CD4-positive, alpha-beta memory T cell (primary cell): Measurements from ENCODE around the gene CCT8L2. TPM values are rescaled to one million over a fixed set of nuclear protein-coding genes. Genes with fewer than 3 reads are reported as not detected.
"Not testable (repeated sequence)": the region's sequence is repeated elsewhere in the genome, so short reads cannot be mapped to it uniquely, and the experiment has no call there.

Experiments used
- CTCF ChIA-PET: fragments of 350-600 bp; sonication (Branson Sonifier 250); formaldehyde crosslinking; loops from one replicate; lab custom pipeline; 2021; ENCODE audit warnings: inconsistent platforms; ENCODE audit not compliant: partially characterized antibody; lab: Charles Lee
- POLR2A ChIA-PET: fragments of 350-600 bp; sonication (Branson Sonifier 250); formaldehyde crosslinking; loops from one replicate; lab custom pipeline; 2021; ENCODE audit not compliant: partially characterized antibody; lab: Charles Lee
- DNase-seq, 5 donors: peaks; one replicate each; pipeline versions ENCODE4 v3.0.0 to v3.0.0-alpha.2; 2020 to 2022; ENCODE audit warnings: mixed read lengths in 1 of 5
- H3K27ac ChIP-seq: one replicate; pipeline ENCODE4 v1.7.0; 2013; ENCODE audit warnings: low read depth, low read length
- H3K27me3 ChIP-seq: 2 replicates; pipeline ENCODE4 v1.7.0; 2013; ENCODE audit warnings: mild to moderate bottlenecking, low read length, moderate library complexity; ENCODE audit not compliant: insufficient read depth
- H3K36me3 ChIP-seq: 2 replicates; pipeline ENCODE4 v1.7.0; 2013; ENCODE audit warnings: mild to moderate bottlenecking, low read length, moderate library complexity; ENCODE audit not compliant: insufficient read depth
- H3K4me1 ChIP-seq: 2 replicates; pipeline ENCODE4 v1.7.0; 2013; ENCODE audit warnings: mild to moderate bottlenecking, low read length, moderate library complexity; ENCODE audit not compliant: insufficient read depth
- H3K4me3 ChIP-seq, 2 donors: one replicate each; pipeline ENCODE4 v1.7.0; 2013; ENCODE audit warnings: low read length in 2 of 2, mild to moderate bottlenecking in 1 of 2
- H3K9me3 ChIP-seq, 2 donors: one replicate each; pipeline ENCODE4 v1.7.0; 2013; ENCODE audit warnings: low read length in 2 of 2, control low read depth in 1 of 2; ENCODE audit not compliant: control insufficient read depth in 1 of 2
- H3K27ac Mint-ChIP-seq, 7 donors: one replicate each; pipeline ENCODE4 v1.8.0; 2020 to 2021; ENCODE audit warnings: mixed read lengths in 7 of 7, mild to moderate bottlenecking in 6 of 7, inconsistent platforms in 3 of 7, moderate library complexity in 3 of 7
- H3K27me3 Mint-ChIP-seq, 2 donors: one replicate each; pipeline ENCODE4 v1.8.0; 2020 to 2021; ENCODE audit warnings: mixed read lengths in 2 of 2
- H3K36me3 Mint-ChIP-seq, 2 donors: one replicate each; pipeline ENCODE4 v1.8.0; 2020 to 2021; ENCODE audit warnings: mixed read lengths in 2 of 2, inconsistent platforms in 1 of 2, mild to moderate bottlenecking in 1 of 2
- H3K4me1 Mint-ChIP-seq, 4 donors: one replicate each; pipeline ENCODE4 v1.8.0; 2020 to 2021; ENCODE audit warnings: mixed read lengths in 4 of 4, mild to moderate bottlenecking in 1 of 4
- H3K4me3 Mint-ChIP-seq, 8 donors: one replicate each; pipeline ENCODE4 v1.8.0; 2020 to 2021; ENCODE audit warnings: mixed read lengths in 8 of 8, mild to moderate bottlenecking in 7 of 8, moderate library complexity in 6 of 8, inconsistent platforms in 3 of 8
- H3K9me3 Mint-ChIP-seq, 8 donors: one replicate each; pipeline ENCODE4 v1.8.0; 2020 to 2021; ENCODE audit warnings: mixed read lengths in 8 of 8, mild to moderate bottlenecking in 5 of 8, inconsistent platforms in 3 of 8, moderate library complexity in 1 of 8
- intact Hi-C: fragments of 100-400 bp; cut with micrococcal nuclease; formaldehyde crosslinking; loops from one replicate; pipeline ENCODE4 v1.15.1; 2023
- polyA plus RNA-seq, 2 donors: library from polyadenylated mRNA; unstranded; fragments of 300-500 nt; fragmentation: Illumina TruSeq; gene quantifications; one replicate each; pipeline ENCODE4 v1.2.3, GENCODE V29; 2021
- total RNA-seq, 2 experiments: library from RNA; stranded (reverse); gene quantifications; one replicate each; pipeline ENCODE4 v1.2.3, GENCODE V29; 2021

Gene CCT8L2
- total and polyA plus RNA-seq, 4 experiments from 2014 or later, result not detected

- Mint-ChIP-seq H3K4me1 (no peaks in the 10 kb centered on the region), H3K9me3 (peaks cover 0 to 9% (median 0%) of the 10 kb centered on the region in 8 donors), H3K27ac (no peak overlapping the region), H3K4me3 (no peak overlapping the region), H3K36me3 (no peaks in the 10 kb centered on the region), H3K27me3 (peaks cover 4 to 7% of the 10 kb centered on the region in 2 donors)
- no peak overlapping the region for H3K27ac ChIP-seq
- no peaks in the 10 kb centered on the region for H3K36me3 ChIP-seq
- POLR2A ChIA-PET, result no interaction called here
- H3K27me3 ChIP-seq, result no peaks in the 10 kb centered on the region
- CTCF ChIA-PET, result no interaction called here
- DNase-seq, result no peak
- intact Hi-C loops, result no loop called here
- H3K4me3 ChIP-seq, result no peak overlapping the region
- no peaks in the 10 kb centered on the region for H3K4me1 ChIP-seq
- no peaks in the 10 kb centered on the region for H3K9me3 ChIP-seq
Measured at GRCh38 chr22:16594026-16594425, 1.4 kb upstream of the CCT8L2 start.

- H3K27me3 ChIP-seq, H3K36me3 Mint-ChIP-seq, H3K9me3 ChIP-seq, H3K4me1 ChIP-seq, H3K9me3 Mint-ChIP-seq, H3K4me3 ChIP-seq, H3K27ac ChIP-seq, H3K4me3 Mint-ChIP-seq, H3K4me1 Mint-ChIP-seq, intact Hi-C loops, DNase-seq, H3K27ac Mint-ChIP-seq, H3K36me3 ChIP-seq, H3K27me3 Mint-ChIP-seq, POLR2A ChIA-PET, CTCF ChIA-PET: not testable (repeated sequence)
Measured at GRCh38 chr22:16592231-16592630, 379 bp downstream of the CCT8L2 start.

- H3K9me3 ChIP-seq, H3K27ac Mint-ChIP-seq, H3K9me3 Mint-ChIP-seq, H3K4me3 ChIP-seq, intact Hi-C loops, H3K27me3 Mint-ChIP-seq, H3K36me3 Mint-ChIP-seq, H3K36me3 ChIP-seq, CTCF ChIA-PET, DNase-seq, H3K27me3 ChIP-seq, H3K4me3 Mint-ChIP-seq, POLR2A ChIA-PET, H3K4me1 ChIP-seq, H3K4me1 Mint-ChIP-seq, H3K27ac ChIP-seq: not testable (repeated sequence)
Measured at GRCh38 chr22:16591136-16591535, 1.5 kb downstream of the CCT8L2 start.

GRCh38 chr22:16586991-16587390 lies 5.6 kb downstream of the CCT8L2 start:
- Mint-ChIP-seq H3K9me3 (peaks cover 0 to 3% (median 0%) of the 10 kb centered on the region in 8 donors), H3K36me3 (no peaks in the 10 kb centered on the region), H3K27ac (no peak overlapping the region), H3K4me3 (no peak overlapping the region), H3K4me1 (no peaks in the 10 kb centered on the region), H3K27me3 (peaks cover 1% of the 10 kb centered on the region in 2 donors)
- H3K27ac ChIP-seq, result no peak overlapping the region
- H3K9me3 ChIP-seq, result no peaks in the 10 kb centered on the region
- no peaks in the 10 kb centered on the region for H3K4me1 ChIP-seq
- CTCF ChIA-PET, result no interaction called here
- no peak overlapping the region for H3K4me3 ChIP-seq
- no peak for DNase-seq
- H3K27me3 ChIP-seq, result no peaks in the 10 kb centered on the region
- POLR2A ChIA-PET, result no interaction called here
- no peaks in the 10 kb centered on the region for H3K36me3 ChIP-seq
- intact Hi-C loops, result no loop called here

- Mint-ChIP-seq H3K27me3 (peaks cover 1% of the 10 kb centered on the region in 2 donors), H3K9me3 (peaks cover 0 to 3% (median 0%) of the 10 kb centered on the region in 8 donors), H3K4me1 (no peaks in the 10 kb centered on the region), H3K4me3 (no peak overlapping the region), H3K36me3 (no peaks in the 10 kb centered on the region), H3K27ac (no peak overlapping the region)
- POLR2A ChIA-PET, result no interaction called here
- CTCF ChIA-PET, result no interaction called here
- no peaks in the 10 kb centered on the region for H3K4me1 ChIP-seq
- no peaks in the 10 kb centered on the region for H3K36me3 ChIP-seq
- no peak overlapping the region for H3K27ac ChIP-seq
- no peaks in the 10 kb centered on the region for H3K27me3 ChIP-seq
- DNase-seq, result no peak
- no peak overlapping the region for H3K4me3 ChIP-seq
- H3K9me3 ChIP-seq, result no peaks in the 10 kb centered on the region
- intact Hi-C loops, result no loop called here
Measured at GRCh38 chr22:16586170-16586569, 6.4 kb downstream of the CCT8L2 start.

- H3K9me3 ChIP-seq, POLR2A ChIA-PET, H3K27me3 Mint-ChIP-seq, H3K9me3 Mint-ChIP-seq, H3K27me3 ChIP-seq, H3K27ac ChIP-seq, H3K27ac Mint-ChIP-seq, H3K4me1 ChIP-seq, intact Hi-C loops, H3K4me1 Mint-ChIP-seq, H3K4me3 Mint-ChIP-seq, CTCF ChIA-PET, H3K36me3 Mint-ChIP-seq, DNase-seq, H3K36me3 ChIP-seq, H3K4me3 ChIP-seq: not testable (repeated sequence)
Measured at GRCh38 chr22:16580872-16581271, 11.7 kb downstream of the CCT8L2 start.

- H3K9me3 ChIP-seq, H3K27me3 ChIP-seq, H3K9me3 Mint-ChIP-seq, POLR2A ChIA-PET, H3K4me1 Mint-ChIP-seq, DNase-seq, H3K36me3 ChIP-seq, CTCF ChIA-PET, H3K27me3 Mint-ChIP-seq, H3K4me1 ChIP-seq, H3K36me3 Mint-ChIP-seq, H3K4me3 Mint-ChIP-seq, H3K27ac ChIP-seq, intact Hi-C loops, H3K27ac Mint-ChIP-seq, H3K4me3 ChIP-seq: not testable (repeated sequence)
Measured at GRCh38 chr22:16569240-16569834, 23.3 kb downstream of the CCT8L2 start.

- Mint-ChIP-seq H3K27ac (no peak overlapping the region), H3K9me3 (peaks cover 0 to 1% (median 0%) of the 10 kb centered on the region in 8 donors), H3K36me3 (no peaks in the 10 kb centered on the region), H3K4me3 (no peak overlapping the region), H3K27me3 (no peaks in the 10 kb centered on the region), H3K4me1 (no peaks in the 10 kb centered on the region)
- Histone ChIP-seq H3K4me1 (no peaks in the 10 kb centered on the region), H3K9me3 (no peaks in the 10 kb centered on the region), H3K27ac (no peak overlapping the region), H3K36me3 (no peaks in the 10 kb centered on the region), H3K4me3 (no peak overlapping the region), H3K27me3 (no peaks in the 10 kb centered on the region)
- CTCF ChIA-PET, result no interaction called here
- DNase-seq, result no peak
- POLR2A ChIA-PET, result no interaction called here
- intact Hi-C loops, result no loop called here
Measured at GRCh38 chr22:16568425-16568758, 24.2 kb downstream of the CCT8L2 start.
